ENCODE results near the gene RNF167.

GRCh38 chr17:4972322-4972721, 32.3 kb downstream of the RNF167 start:
- TF ChIP-seq NFRKB (IDR thresholded peaks at IDR 0.05) (no peak), FOXM1 (IDR thresholded peaks at IDR 0.05; ENCODE audit: borderline replicate concordance) (no peak)

All from HEK293T (cell line).